ENCODE results near the gene INTS6L. TPM values are rescaled to one million over a fixed set of nuclear protein-coding genes. Genes with fewer than 3 reads are reported as not detected.

The INTS6L gene
- total RNA-seq, 4 donors from 2014 or later = 0.19 to 1.6 (median 0.93) TPM

DNA sequence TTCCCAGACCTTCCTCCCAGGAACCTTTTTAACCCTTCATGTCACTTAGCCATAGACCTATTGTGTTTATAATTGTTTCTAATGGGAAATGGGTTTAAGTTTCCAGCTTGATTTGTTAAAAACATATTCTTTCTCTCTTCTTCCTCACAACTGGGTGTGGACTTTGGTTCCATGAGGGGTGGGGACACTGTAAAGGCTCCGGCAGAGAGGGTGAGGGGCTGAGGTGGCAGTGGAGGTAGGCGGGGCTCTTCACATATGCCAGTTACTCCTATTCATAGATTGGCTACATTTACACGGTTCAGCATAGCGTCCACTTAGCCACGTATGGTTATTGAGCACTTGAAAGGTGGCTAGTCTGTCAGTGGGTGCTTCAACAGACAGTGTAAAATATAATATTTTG, 7.8 kb downstream of the INTS6L start:
- no peak overlapping the region for H3K4me3 ChIP-seq
- H3K27ac ChIP-seq = no peak overlapping the region
- H3K4me1 ChIP-seq = no peaks in the 10 kb centered on the region
- in situ Hi-C loops (cut with MboI; ENCODE audit: low sequenced_read_pairs in 4 of 4) (no loop called here), intact Hi-C loops (cut with DNase I; ENCODE audit: low total_unique reads) (no loop called here)
- no peaks in the 10 kb centered on the region for H3K9me3 ChIP-seq
- ATAC-seq (no peak), DNase-seq (no peak)
- no peaks in the 10 kb centered on the region for H3K36me3 ChIP-seq
- H3K27me3 ChIP-seq = no peaks in the 10 kb centered on the region
- TF ChIP-seq POLR2A (IDR thresholded peaks at IDR 0.05) = no peak
- TF ChIP-seq, protein P1, sequence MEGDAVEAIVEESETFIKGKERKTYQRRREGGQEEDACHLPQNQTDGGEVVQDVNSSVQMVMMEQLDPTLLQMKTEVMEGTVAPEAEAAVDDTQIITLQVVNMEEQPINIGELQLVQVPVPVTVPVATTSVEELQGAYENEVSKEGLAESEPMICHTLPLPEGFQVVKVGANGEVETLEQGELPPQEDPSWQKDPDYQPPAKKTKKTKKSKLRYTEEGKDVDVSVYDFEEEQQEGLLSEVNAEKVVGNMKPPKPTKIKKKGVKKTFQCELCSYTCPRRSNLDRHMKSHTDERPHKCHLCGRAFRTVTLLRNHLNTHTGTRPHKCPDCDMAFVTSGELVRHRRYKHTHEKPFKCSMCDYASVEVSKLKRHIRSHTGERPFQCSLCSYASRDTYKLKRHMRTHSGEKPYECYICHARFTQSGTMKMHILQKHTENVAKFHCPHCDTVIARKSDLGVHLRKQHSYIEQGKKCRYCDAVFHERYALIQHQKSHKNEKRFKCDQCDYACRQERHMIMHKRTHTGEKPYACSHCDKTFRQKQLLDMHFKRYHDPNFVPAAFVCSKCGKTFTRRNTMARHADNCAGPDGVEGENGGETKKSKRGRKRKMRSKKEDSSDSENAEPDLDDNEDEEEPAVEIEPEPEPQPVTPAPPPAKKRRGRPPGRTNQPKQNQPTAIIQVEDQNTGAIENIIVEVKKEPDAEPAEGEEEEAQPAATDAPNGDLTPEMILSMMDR (IDR thresholded peaks at IDR 0.05 in 4 of 5, conservative IDR thresholded peaks at IDR 0.05 in 1 of 5) = no peak

GRCh38 chrX:135528756-135529155, 8.3 kb downstream of the INTS6L start:
- no peaks in the 10 kb centered on the region for H3K9me3 ChIP-seq
- H3K36me3 ChIP-seq = no peaks in the 10 kb centered on the region
- intact Hi-C loops (cut with DNase I; ENCODE audit: low total_unique reads) = no loop called here
- no peak overlapping the region for H3K27ac ChIP-seq
- no peak for ATAC-seq
- no peak overlapping the region for H3K4me3 ChIP-seq
- no peaks in the 10 kb centered on the region for H3K27me3 ChIP-seq
- TF ChIP-seq, protein P1 (IDR thresholded peaks at IDR 0.05 in 4 of 5, conservative IDR thresholded peaks at IDR 0.05 in 1 of 5) = no peak
- no peak for TF ChIP-seq POLR2A (IDR thresholded peaks at IDR 0.05)
- H3K4me1 ChIP-seq = no peaks in the 10 kb centered on the region
- DNase-seq = no peak
- in situ Hi-C loops (cut with MboI; ENCODE audit: low sequenced_read_pairs in 4 of 4) = no loop called here

DNA sequence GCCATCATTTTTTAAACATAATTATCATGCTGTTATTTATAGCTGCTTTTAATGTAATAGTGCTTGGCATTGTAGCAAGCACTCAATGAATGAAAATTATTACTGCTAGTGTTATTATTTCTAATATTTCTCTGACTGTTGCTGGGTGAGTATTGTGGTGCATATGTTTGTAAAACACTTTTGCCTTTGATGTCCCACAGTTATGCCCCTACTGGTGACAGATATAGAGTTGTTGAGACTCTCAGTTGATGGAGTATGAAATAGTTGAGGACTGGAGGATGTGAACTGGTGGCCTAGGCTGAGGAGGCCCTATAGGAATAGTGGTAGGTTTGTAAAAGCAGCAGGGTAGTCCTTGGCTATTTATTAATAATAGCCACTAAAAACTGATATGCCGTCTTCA, 9.6 kb downstream of the INTS6L start:
- in situ Hi-C loops (cut with MboI; ENCODE audit: low sequenced_read_pairs in 4 of 4) = no loop called here
- no peak for DNase-seq
- no peak for ATAC-seq

DNA sequence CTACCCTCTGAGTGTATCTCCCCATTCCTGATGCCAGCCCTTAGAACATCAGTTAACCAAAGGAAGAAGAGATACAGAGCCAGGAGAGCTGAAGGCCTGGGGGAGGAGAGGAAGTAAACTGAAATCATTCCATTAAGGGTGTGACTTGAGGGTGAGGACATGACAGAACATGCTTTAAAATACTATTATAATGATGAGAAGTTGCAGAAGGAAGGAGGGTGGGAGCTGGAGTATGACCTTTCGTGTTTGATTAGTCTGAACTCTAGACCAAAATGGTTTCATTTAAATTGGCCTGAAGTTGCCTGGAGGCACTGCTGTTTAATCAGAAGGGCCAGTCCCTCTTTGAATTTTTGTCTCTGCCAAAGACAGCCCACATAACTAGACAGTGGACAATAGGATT, 11.4 kb downstream of the INTS6L start:
- ATAC-seq = no peak
- TF ChIP-seq POLR2A (IDR thresholded peaks at IDR 0.05) = no peak
- TF ChIP-seq, protein P1 (IDR thresholded peaks at IDR 0.05 in 4 of 5, conservative IDR thresholded peaks at IDR 0.05 in 1 of 5) = no peak
- H3K27ac ChIP-seq = no peak overlapping the region
- in situ Hi-C loops (cut with MboI; ENCODE audit: low sequenced_read_pairs in 4 of 4) = no loop called here
- no peaks in the 10 kb centered on the region for H3K9me3 ChIP-seq
- H3K27me3 ChIP-seq = no peaks in the 10 kb centered on the region
- DNase-seq = no peak
- H3K4me1 ChIP-seq = no peaks in the 10 kb centered on the region
- no peak overlapping the region for H3K4me3 ChIP-seq
- intact Hi-C loops (cut with DNase I; ENCODE audit: low total_unique reads) = no loop called here
- H3K36me3 ChIP-seq = no peaks in the 10 kb centered on the region

More for the DNA sequence above, 9.6 kb downstream of the INTS6L start:
- H3K27ac ChIP-seq = no peak overlapping the region
- no peaks in the 10 kb centered on the region for H3K36me3 ChIP-seq
- no peaks in the 10 kb centered on the region for H3K9me3 ChIP-seq
- H3K27me3 ChIP-seq = no peaks in the 10 kb centered on the region
- H3K4me3 ChIP-seq = no peak overlapping the region
- intact Hi-C loops (cut with DNase I; ENCODE audit: low total_unique reads) = no loop called here
- H3K4me1 ChIP-seq = no peaks in the 10 kb centered on the region
- TF ChIP-seq, protein P1 (IDR thresholded peaks at IDR 0.05 in 4 of 5, conservative IDR thresholded peaks at IDR 0.05 in 1 of 5) = no peak
- no peak for TF ChIP-seq POLR2A (IDR thresholded peaks at IDR 0.05)
